ENCODE measurements around the gene CHPF. TPM values are rescaled to one million over a fixed set of nuclear protein-coding genes. Genes with fewer than 3 reads are reported as not detected.

CHPF gene
- total RNA-seq, 1 donor from 2014 or later, result 24.1 TPM

GRCh38 chr2:219498280-219499057 is 45.1 kb downstream of the CHPF start, which contains the start of gene GMPPA:
GMPPA (plus strand) TSS chr2:219498891; CDS start chr2:219499976, 1,085 bp downstream.
- peak; percentile 96 for DNase-seq (ENCODE audit: low spot score)

- peak; percentile 97 for DNase-seq (ENCODE audit: low spot score)
These were observed 45.9 kb downstream of the CHPF start for GRCh38 chr2:219497495-219498279.

GRCh38 chr2:219496825-219497494 is 46.6 kb downstream of the CHPF start:
- no peak for DNase-seq (ENCODE audit: low spot score)

- no peak for DNase-seq (ENCODE audit: low spot score)
These were observed 47.3 kb downstream of the CHPF start for GRCh38 chr2:219496247-219496824.

GRCh38 chr2:219495531-219496122 is 48.0 kb downstream of the CHPF start:
- no peak for DNase-seq (ENCODE audit: low spot score)

- DNase-seq (ENCODE audit: low spot score), result no peak
These were observed 48.6 kb downstream of the CHPF start for GRCh38 chr2:219494952-219495530.

- no peak for DNase-seq (ENCODE audit: low spot score)
These were observed 50.5 kb downstream of the CHPF start for GRCh38 chr2:219493086-219493485.

GRCh38 chr2:219492575-219492974 is 51.0 kb downstream of the CHPF start:
- no peak for DNase-seq (ENCODE audit: low spot score)

- DNase-seq (ENCODE audit: low spot score), result no peak
These were observed 52.2 kb downstream of the CHPF start for GRCh38 chr2:219491278-219491963.

- no peak for DNase-seq (ENCODE audit: low spot score)
These were observed 52.9 kb downstream of the CHPF start for GRCh38 chr2:219490600-219491130.

GRCh38 chr2:219490186-219490585 is 53.4 kb downstream of the CHPF start:
- DNase-seq (ENCODE audit: low spot score), result no peak

GRCh38 chr2:219489315-219489714 is 54.3 kb downstream of the CHPF start:
- no peak for DNase-seq (ENCODE audit: low spot score)

Small RNA genes within 50 kb of the gene (microRNA-seq; reads per million reads assigned to microRNA genes)
- not detected for gene MIR3132 (ENCODE audit: borderline number of aligned reads)

Other genes with a start within 250 kb of the CHPF start
- not detected for gene PTPRN, start 234.4 kb downstream of the CHPF start, total RNA-seq
- not detected for gene RESP18, start 211.1 kb downstream of the CHPF start, total RNA-seq
- 78.6 TPM for gene DNPEP, start 155.9 kb downstream of the CHPF start, total RNA-seq
- gene DES, start 125.4 kb downstream of the CHPF start, total RNA-seq, result 62.5 TPM
- 4.7 TPM for gene SPEG, start 109.0 kb downstream of the CHPF start, total RNA-seq
- 32.4 TPM for gene GMPPA, start 44.9 kb downstream of the CHPF start, total RNA-seq
- not detected for gene ASIC4, start 29.3 kb downstream of the CHPF start, total RNA-seq
- 2.6 TPM for gene TMEM198, start 219 bp upstream of the CHPF start, total RNA-seq
- gene OBSL1, start 27.7 kb upstream of the CHPF start, total RNA-seq, result 61.5 TPM
- 0.45 TPM for gene INHA, start 28.5 kb upstream of the CHPF start, total RNA-seq
- 17.1 TPM for gene STK11IP, start 54.0 kb upstream of the CHPF start, total RNA-seq
- gene SLC4A3, start 83.8 kb upstream of the CHPF start, total RNA-seq, result 6.7 TPM

Data from mesenteric fat pad (tissue), 1 donor.